ENCODE data around the gene FAAP100.
"Not testable (repeated sequence)": the region's sequence is repeated elsewhere in the genome, so short reads cannot be mapped to it uniquely, and the experiment has no call there.

The FAAP100 gene

DNA sequence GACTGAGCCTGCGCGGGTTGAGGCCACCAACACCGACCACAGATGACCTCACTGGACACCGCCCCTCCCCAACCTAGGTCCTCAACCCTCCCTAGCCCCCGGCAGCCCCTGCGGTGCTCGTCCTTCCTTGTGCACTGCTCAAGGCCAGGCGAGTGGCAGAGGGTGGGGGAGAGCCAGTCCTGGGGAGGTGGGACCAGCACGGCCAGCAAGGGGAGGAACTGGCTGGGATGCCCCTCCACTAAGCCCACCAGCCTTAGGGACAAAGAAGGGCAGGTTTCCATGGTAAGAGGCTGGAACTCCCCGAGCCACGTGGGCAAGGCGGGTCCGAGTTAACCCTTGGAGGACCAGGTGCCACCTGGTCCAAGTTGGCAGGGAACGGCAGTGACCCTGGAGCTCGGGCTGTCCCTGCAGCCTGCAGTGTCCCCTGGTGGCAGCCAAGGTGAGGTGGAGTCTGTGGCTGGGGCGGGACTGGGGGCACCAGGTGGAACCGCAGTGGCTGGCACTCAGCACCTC is 14.8 kb downstream of the FAAP100 start:
- no peak for DNase-seq

DNA sequence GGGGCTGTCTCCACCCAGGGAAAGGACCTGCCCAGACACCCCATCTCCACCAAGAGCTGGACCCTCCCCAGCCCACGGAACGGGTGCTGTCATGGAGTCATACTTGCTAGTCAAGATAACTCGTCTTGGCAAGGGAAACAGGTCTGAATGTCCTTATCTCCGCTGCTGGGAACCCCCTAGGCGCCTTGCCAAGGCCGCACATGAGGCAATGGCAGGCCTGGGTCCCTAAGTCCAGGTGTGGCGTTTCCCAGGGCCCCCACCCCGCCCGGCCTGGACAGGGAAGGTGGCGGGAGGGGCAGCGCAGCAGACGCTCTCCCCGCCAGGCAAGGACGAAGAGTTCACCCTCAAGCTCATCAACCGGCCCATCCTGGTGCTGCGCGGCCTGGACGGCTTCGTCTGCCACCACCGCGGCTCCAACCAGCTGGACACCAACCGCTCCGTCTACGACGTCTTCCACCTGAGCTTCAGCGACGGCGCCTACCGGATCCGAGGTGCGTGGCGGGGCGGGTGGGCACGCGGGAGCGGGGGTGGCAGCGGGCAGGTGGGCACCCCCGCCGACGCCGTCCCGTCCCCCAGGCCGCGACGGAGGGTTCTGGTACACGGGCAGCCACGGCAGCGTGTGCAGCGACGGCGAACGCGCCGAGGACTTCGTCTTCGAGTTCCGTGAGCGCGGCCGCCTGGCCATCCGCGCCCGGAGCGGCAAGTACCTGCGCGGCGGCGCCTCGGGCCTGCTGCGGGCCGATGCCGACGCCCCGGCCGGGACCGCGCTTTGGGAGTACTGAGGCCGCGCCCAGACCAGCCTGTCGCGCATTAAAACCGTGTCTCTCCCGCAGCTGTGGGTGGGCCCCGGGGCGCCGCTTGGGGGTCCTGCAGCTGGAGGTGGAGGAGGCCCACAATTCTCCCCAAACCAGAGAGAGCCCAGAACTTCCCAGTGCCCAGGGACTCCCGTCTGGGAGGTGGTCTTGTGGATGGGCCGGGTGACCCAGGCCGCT is 15.6 kb downstream of the FAAP100 start:
- DNase-seq, result no peak

DNA sequence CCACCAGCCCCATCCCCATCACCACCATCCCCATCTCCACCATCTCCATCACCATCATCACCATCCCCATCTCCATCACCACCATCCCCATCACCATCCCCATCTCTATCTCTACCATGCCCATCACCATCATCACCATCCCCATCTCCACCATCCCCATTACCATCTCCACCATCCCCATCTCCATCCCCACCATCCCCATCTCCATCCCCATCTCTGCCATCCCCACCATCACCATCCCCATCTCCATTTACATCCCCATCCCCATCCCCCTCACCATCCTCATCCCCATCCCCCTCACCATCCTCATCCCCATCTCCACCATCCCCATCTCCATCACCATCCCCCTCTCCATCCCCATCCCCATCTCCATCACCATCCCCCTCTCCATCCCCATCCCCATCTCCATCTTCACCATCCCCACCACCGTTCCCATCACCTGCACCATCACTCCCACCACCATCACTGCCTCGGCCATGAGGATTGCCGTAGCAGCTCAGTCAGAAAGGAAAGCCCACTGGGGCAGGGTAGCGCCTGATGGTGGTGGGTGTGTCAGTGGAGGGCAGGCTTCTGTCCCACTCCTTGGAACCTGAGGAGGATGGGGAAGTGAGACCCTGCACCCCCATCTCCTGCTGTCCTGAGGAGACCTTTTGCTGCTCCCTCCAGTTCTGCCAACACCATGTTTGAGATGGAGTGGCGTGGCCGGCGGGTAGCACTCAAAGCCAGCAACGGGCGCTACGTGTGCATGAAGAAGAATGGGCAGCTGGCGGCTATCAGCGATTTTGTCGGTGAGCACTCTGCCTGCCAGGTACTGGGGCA is 16.5 kb downstream of the FAAP100 start:
- DNase-seq, result no peak

DNA sequence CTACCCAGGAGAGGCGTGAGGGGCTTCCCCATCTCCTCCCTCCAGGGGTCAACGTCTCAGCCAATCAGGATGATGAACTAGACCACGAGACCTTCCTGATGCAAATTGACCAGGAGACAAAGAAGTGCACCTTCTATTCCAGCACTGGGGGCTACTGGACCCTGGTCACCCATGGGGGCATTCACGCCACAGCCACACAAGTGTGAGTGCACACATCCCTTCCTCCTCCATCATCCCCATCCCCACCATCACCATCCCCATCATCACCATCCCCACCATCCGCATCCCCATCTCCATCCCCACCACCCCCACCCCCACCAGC is 17.2 kb downstream of the FAAP100 start:
- DNase-seq, result no peak

DNA sequence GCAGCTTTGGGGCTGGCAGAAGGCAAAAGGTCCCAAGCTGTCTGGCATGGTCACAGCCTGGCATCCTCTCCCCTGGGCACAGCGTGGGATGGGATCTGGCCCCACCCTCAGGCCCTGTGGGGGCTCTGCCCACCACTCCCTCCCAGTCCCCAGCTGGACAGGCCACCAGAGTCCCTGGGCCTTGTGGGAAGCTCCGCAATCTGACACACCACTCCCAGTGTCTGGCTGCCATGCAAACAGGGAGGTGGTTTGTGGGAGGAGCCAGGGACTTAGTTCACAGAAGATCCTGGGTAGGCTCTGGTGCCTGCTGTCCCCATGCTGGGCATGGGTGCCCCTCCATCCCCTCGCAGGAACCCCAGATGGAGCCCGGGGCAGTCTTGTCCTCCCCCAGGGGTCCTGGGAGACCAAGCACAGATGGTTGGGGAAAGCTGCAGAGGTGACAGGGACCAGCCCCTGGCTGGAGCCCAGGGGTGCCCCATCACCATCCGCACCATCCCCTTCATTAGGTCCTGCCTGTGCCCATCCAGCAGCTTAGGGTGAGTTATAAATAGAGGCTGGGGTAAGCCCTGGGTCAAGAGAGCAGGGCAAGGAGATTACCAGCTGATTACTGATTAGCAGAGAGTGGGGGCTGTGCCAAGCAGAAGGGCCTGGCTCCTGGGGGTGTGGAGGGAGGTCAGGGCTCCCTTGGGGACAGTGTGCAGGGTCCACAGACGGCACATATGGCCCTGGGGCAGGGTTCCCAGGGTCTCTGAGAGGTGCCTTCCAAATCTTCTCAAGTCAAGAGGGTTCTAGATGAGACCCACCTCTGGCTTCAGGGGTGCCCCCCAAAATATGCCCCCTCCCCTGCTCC is 17.8 kb downstream of the FAAP100 start:
- no peak for DNase-seq

DNA sequence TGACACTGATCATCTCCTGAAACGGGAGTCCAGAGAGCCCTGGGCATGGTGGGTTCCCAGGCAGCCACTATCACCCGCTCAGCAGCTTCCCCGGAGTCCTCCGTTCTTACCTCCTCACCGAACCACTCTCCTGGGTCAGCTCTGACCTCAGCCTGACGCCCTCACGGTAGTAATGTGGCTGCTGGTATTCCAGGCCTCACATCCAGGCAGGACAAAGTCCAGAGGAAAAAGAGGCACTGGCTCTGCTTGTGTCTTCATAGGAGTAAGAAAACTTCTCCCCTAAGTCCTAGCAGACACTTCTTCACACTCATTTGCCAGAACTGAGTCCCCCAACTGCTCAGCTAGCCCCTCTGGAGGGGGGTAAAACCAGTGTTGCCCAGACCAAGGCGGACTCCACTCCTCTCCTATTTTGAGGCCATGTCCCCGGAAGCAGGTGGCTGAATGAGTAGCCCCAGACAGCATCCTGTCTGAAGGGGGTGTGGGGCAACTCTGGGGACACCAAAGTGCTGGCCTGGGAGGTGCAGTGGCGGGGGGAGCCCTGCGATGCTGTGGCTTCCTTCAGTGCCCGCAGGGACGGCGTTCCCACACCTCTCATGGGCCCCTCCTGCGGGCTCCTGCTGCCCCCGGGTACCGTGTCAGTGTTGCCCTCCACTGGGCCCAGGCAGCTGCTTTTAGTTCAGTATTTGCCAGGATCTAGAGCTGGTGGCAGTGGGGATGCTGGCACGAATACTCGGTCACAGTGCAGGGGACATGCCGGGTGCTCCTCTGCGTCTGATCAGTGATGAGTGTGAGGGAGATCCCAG is 18.6 kb downstream of the FAAP100 start:
- no peak for DNase-seq

DNA sequence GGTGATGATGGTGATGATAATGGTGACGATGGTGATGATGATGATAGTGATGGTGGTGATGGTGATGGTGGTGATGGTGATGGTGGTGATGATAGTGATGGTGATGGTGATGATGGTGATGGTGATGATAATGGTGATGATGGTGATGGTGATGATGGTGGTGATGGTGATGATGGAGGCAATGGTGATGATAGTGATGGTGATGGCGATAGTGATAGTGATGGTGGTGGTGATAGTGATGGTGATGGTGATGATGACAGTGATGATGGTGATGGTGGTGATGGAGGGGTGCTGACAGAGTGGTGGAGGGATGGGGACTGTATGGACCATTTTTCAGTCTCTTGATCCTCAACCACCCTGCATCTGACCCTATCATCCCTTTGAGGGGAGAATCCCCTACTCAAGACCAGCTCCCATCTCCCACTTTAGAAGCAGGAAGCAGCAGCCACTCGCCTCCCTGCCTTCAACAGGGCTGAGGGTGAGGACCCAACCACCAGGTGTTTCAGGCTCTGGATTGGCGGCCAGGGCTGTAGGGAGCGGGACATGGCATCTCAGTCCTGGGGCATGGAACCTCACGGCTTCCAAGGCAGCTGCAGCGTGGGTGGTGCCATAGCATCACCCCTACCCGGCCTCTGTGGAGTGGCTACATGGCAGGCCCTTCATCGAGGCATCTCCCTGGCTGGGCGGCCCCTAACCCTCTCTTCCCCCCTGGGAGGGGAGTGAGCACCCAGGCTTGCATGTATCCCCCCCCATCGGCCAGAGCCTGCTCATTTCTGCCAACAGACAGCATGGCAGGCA is 19.5 kb downstream of the FAAP100 start:
- DNase-seq, result no peak

DNA sequence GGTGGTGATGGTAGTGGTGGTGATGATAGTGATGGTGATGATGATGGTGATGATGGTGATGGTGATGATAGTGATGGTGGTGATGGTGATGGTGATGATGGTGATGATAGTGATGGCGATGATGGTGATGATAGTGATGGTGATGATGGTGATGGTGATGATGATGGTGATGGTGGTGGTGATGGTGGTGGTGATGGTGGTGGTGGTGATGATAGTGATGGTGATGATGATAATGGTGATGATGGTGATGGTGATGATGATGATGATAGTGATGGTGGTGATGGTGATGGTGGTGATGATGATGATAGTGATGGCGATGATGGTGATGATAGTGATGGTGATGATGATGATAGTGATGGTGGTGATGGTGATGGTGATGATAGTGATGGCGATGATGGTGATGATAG is 20.2 kb downstream of the FAAP100 start:
- not testable (repeated sequence) for DNase-seq

DNA sequence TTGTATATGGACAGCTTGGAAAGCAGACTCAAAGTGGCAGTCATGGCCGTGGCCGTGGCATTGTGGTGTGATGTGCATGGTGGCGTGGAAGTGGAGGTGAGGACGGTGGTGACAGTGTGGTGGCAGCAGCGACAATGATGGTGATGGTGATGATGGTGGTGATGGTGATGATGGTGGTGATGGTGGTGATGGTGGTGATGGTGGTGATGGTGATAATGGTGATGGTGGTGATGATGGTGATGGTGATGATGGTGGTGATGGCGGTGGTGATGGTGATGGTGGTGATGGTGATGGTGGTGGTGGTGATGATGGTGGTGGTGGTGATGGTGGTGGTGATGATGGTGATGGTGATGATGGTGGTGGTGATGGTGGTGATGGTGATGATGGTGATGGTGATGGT is 21.1 kb downstream of the FAAP100 start:
- DNase-seq, result not testable (repeated sequence)

DNA sequence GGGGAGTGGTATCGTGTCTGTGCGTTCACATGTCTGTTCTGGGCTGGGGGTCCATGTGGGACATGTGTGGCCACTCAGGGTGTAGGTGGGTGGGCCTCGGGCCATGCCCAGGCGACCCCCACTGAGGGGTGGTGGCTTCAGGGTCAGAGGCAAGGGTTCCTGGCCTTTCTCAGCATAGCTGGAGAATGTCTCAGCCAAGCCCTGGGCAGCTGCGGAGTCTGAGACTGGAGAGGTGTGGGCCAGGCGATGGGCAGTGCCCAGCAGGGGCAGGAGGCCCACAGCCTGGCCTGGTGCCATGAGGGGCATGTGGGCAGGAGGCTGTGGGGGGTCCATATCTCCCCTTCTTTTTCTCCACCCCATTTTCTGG is 22.7 kb downstream of the FAAP100 start:
- no peak for DNase-seq

DNA sequence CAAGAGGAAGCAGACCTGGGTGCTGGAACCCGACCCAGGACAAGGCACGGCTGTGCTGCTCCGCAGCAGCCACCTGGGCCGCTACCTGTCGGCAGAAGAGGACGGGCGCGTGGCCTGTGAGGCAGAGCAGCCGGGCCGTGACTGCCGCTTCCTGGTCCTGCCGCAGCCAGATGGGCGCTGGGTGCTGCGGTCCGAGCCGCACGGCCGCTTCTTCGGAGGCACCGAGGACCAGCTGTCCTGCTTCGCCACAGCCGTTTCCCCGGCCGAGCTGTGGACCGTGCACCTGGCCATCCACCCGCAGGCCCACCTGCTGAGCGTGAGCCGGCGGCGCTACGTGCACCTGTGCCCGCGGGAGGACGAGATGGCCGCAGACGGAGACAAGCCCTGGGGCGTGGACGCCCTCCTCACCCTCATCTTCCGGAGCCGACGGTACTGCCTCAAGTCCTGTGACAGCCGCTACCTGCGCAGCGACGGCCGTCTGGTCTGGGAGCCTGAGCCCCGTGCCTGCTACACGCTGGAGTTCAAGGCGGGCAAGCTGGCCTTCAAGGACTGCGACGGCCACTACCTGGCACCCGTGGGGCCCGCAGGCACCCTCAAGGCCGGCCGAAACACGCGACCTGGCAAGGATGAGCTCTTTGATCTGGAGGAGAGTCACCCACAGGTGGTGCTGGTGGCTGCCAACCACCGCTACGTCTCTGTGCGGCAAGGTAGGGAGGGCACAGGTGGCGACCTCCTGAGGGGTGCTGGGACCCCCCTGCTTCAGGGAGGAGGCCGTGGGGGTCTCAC is 23.3 kb downstream of the FAAP100 start:
- DNase-seq, result no peak

DNA sequence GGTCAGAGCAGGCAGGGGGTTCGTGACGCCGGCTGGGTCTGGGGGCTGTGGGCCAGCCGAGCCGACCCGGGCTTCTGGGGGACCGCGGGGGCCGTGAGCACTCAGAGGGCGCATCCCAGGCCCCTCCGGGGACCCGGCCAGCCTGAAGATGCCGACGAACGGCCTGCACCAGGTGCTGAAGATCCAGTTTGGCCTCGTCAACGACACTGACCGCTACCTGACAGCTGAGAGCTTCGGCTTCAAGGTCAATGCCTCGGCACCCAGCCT is 23.8 kb downstream of the FAAP100 start:
- no peak for DNase-seq

DNA sequence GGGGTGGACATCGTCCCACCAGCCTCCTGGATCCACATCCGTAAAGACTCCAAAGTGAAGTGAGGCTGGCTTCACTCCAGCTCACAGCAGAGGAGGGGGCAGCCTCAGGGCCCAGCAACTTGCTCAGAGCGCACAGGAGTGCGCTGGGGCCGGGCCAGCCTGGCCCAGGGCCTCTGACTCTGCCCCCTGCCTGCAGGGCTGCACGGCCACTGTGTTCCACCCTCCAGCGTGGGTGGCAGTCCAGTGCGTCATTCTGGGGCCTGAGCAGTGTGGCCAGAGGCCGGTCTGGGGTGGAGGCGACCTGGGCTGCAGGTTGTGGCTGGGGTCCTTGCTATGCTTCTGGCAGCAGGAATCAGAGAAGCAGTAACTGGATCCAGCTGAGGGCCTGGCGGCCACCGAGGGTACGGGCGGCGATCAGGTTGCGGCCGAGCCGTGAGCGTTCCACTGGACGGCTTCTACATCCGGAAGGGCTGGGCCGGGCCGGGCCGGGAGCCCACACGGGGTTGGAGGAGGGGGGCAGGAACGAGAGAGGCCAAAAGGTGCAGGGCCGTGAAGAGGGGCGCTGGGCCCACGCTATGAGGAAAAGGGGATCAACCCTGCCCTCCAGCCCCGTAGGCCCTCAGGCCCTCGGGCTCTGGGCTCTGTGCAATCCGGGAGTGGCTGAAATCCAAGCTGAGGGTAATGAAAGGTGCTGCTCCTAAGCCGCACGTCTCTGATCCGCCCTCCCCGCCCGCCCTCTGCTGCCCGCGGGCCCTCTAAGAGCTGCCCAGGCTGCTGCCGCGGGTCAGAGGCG is 24.4 kb downstream of the FAAP100 start, which contains the start of gene FSCN2:
FSCN2 (plus strand) TSS at position 787 of the 793 bp plus-strand sequence. CDS start 155 bp downstream, outside the sequence.
- peak in 1 of 2 experiments; percentile 35 for DNase-seq

DNA sequence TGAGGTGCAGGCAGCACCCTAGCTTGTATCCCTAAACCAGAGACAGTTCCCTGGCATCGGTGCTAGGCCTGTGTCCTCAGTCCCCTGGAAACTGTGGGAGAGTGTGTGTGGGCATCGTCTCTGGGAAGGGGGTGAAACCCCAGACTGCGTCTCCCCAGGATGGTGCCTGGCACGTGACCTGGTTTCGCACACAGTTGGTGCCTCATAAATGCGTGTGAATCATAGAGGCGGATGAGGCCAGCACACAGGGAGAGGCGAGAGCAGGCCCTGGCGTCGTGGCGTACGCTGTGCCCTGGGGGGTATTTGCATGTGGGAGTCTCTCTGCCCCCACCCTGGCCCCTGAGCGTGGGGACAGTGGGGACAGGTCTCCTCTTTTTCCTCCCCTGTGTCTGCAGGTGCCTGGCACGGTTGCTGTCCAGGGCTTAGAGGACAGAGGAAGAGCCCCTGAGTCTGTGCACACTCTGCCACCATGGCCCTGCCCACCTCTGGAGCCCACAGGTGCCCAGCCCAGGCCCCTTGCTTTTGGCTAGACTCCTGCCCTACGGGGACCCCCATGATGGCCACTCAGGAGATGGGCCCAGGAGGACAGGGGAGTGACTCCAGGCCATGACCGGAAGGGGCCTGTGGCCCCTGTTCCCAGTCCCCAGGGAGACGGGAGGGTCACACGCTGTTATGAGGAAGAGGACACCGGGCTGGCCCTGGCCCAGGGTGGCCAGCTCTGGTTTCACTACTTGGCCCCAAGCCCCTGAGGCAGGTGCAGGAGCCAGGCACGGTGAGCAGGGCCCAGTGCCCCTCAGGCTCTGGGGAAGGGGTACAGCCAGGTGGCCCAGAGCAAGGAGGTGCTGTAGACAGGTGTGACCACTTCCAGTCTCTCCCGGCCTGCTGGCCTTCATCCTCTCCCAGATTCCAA is 25.2 kb downstream of the FAAP100 start:
- DNase-seq, result no peak

DNA sequence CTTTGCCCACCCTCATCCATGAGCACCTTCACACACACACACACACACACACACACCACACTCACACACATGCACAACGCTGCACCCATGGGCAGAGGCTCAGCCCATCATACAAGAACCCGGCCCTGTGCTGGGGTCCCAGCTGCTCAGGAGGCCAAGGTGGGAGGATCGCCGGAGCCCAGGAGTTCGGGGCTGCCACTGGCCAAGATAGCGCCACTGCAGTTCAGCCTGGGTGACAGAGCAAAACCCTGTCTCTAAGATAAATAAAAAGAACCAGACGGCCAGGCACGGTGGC is 27.3 kb downstream of the FAAP100 start:
- no peak for DNase-seq

DNA sequence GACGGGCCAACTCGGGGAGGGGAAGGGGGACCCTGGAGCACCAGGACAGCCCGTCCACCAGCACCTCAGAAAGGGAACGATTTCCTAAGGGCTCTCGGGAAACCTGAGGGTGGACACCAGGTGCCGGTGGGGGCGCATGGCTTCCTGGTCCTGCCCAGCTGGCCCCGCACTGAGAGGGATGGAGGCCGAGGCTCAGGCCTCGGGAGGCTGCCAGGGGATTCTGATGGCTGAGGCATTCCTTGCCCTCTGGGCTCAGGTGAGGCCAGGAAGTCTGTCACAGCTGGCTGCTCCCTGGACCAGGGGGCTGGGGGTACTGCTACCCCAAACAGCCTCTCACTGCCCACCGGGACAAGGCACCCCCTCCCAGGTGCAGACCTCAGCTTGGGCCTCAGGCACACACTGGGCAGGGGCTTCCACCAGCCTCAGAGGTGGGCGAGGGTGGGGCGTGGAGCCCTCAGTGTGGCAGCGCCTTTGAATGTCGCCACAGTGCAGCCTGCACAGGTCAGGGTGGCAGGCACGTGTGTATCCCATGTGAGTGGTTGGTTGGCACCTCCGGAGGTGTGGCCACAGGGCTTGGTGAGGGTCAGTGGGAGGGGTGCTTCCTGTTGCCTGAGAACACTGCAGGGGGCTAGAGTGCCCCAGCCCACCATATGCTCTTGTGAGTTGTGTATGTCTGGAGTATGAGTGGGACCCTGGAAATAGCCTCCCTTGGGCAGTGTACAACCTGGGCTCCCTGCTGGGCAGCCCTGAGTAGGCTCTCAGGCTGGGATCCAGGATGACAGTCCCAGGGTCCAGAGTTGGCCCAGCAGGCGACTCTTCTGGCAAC is 27.9 kb downstream of the FAAP100 start:
- DNase-seq, result no peak

DNA sequence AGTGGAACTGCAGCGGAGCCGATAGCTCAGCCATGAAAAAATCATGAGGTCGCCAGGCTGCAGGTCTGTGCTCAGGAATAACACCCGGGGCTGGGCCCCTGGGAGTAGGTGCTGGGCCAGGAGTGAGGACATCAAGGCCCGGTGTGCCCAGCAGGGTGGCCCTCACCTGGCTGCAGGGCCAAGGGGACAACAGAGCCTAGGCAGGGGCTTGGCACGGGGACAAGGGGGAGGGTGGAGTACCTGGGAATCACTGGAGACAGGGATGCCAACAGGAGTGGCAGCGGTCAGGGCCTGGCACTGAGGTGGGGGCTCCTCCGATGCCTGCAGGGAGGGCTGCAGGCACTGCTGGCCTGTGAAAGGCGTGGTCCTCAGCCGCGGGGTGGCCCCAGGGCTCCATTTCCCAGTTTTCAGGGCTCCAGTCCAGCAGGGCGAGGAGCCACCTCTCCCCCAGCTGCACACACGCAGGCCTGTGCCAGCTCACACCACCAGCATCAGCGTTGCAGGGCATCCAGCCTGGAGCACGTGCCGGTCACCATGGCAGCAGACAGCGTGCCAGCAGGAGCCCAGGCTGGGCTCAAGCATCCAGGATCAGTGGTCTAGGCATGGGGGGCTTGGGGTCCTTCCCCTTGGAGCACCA is 28.6 kb downstream of the FAAP100 start:
- peak; percentile 81 to 91 for DNase-seq
